ENCODE results near the gene CCS.

CCS gene

DNA sequence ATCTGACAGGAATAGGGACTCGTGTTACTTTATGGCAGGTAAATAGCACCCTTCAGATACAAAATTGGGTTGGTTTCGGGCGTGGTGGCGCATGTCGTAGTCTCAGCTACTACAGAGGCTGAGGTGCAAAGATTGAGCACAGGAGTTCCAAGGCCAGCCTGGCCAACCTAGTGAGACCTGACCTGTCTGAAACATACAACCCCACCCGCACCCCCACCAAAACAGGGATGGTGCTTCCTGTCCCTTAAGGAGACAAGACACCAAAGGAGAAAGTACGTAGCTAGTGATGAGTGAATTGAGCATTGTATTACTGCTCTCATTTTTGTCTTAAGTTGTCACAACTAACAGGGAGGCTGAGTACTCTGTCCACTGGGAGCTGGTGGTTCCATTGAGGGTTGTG lies 59.7 kb downstream of the CCS start:
- H3K4me1 ChIP-seq (ENCODE audit: control insufficient read depth, insufficient read depth, low read length) = no peaks in the 10 kb centered on the region
- H3K9me3 ChIP-seq (ENCODE audit: control insufficient read depth, insufficient read depth, low read depth, low read length) = no peaks in the 10 kb centered on the region
- TF ChIP-seq ZNF791 (tag by site-specific recombination; IDR thresholded peaks at IDR 0.05) (no peak), ZNF473 (tag by site-specific recombination; IDR thresholded peaks at IDR 0.05) (no peak), ZNF140 (tag by site-specific recombination; IDR thresholded peaks at IDR 0.05) (no peak), ZNF501 (tag by site-specific recombination; IDR thresholded peaks at IDR 0.05) (no peak), ZNF394 (tag by site-specific recombination; IDR thresholded peaks at IDR 0.05; ENCODE audit: borderline replicate concordance) (no peak), SP7 (tag by site-specific recombination; IDR thresholded peaks at IDR 0.05) (no peak), ZNF670 (tag by site-specific recombination; IDR thresholded peaks at IDR 0.05; ENCODE audit: low read depth) (no peak), ZNF221 (tag by site-specific recombination; IDR thresholded peaks at IDR 0.05; ENCODE audit: borderline replicate concordance) (no peak), ZNF521 (tag by site-specific recombination; IDR thresholded peaks at IDR 0.05) (no peak), ZNF416 (tag by site-specific recombination; IDR thresholded peaks at IDR 0.05) (no peak), FEZF1 (tag by site-specific recombination; IDR thresholded peaks at IDR 0.05) (no peak), KLF1 (tag by site-specific recombination; IDR thresholded peaks at IDR 0.05) (no peak), ZNF10 (tag by site-specific recombination; IDR thresholded peaks at IDR 0.05) (no peak), ZNF302 (tag by site-specific recombination; IDR thresholded peaks at IDR 0.05; ENCODE audit: low read depth) (no peak)
- TF ChIP-seq, protein P1, sequence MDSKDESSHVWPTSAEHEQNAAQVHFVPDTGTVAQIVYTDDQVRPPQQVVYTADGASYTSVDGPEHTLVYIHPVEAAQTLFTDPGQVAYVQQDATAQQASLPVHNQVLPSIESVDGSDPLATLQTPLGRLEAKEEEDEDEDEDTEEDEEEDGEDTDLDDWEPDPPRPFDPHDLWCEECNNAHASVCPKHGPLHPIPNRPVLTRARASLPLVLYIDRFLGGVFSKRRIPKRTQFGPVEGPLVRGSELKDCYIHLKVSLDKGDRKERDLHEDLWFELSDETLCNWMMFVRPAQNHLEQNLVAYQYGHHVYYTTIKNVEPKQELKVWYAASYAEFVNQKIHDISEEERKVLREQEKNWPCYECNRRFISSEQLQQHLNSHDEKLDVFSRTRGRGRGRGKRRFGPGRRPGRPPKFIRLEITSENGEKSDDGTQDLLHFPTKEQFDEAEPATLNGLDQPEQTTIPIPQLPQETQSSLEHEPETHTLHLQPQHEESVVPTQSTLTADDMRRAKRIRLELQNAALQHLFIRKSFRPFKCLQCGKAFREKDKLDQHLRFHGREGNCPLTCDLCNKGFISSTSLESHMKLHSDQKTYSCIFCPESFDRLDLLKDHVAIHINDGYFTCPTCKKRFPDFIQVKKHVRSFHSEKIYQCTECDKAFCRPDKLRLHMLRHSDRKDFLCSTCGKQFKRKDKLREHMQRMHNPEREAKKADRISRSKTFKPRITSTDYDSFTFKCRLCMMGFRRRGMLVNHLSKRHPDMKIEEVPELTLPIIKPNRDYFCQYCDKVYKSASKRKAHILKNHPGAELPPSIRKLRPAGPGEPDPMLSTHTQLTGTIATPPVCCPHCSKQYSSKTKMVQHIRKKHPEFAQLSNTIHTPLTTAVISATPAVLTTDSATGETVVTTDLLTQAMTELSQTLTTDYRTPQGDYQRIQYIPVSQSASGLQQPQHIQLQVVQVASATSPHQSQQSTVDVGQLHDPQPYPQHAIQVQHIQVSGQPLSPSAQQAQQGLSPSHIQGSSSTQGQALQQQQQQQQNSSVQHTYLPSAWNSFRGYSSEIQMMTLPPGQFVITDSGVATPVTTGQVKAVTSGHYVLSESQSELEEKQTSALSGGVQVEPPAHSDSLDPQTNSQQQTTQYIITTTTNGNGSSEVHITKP (tag by site-specific recombination; IDR thresholded peaks at IDR 0.05) = no peak
- TF ChIP-seq, protein P2, sequence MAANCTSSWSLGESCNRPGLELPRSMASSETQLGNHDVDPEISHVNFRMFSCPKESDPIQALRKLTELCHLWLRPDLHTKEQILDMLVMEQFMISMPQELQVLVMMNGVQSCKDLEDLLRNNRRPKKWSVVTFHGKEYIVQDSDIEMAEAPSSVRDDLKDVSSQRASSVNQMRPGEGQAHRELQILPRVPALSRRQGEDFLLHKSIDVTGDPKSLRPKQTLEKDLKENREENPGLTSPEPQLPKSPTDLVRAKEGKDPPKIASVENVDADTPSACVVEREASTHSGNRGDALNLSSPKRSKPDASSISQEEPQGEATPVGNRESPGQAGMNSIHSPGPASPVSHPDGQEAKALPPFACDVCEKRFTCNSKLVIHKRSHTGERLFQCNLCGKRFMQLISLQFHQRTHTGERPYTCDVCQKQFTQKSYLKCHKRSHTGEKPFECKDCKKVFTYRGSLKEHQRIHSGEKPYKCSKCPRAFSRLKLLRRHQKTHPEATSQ (tag by site-specific recombination; IDR thresholded peaks at IDR 0.05) = no peak
- TF ChIP-seq, protein P3, sequence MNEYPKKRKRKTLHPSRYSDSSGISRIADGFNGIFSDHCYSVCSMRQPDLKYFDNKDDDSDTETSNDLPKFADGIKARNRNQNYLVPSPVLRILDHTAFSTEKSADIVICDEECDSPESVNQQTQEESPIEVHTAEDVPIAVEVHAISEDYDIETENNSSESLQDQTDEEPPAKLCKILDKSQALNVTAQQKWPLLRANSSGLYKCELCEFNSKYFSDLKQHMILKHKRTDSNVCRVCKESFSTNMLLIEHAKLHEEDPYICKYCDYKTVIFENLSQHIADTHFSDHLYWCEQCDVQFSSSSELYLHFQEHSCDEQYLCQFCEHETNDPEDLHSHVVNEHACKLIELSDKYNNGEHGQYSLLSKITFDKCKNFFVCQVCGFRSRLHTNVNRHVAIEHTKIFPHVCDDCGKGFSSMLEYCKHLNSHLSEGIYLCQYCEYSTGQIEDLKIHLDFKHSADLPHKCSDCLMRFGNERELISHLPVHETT (tag by site-specific recombination; IDR thresholded peaks at IDR 0.05) = no peak
- TF ChIP-seq, protein P4, sequence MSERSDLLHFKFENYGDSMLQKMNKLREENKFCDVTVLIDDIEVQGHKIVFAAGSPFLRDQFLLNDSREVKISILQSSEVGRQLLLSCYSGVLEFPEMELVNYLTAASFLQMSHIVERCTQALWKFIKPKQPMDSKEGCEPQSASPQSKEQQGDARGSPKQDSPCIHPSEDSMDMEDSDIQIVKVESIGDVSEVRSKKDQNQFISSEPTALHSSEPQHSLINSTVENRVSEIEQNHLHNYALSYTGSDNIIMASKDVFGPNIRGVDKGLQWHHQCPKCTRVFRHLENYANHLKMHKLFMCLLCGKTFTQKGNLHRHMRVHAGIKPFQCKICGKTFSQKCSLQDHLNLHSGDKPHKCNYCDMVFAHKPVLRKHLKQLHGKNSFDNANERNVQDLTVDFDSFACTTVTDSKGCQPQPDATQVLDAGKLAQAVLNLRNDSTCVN (tag by site-specific recombination; optimal IDR thresholded peaks at IDR 0.05) = no peak
- peaks cover 24 to 45% of the 10 kb centered on the region in 2 experiments; a peak in 2 of 3 replicates for H3K36me3 ChIP-seq (ENCODE audit: control insufficient read depth in 2 of 2, insufficient read depth in 1 of 2, low read length in 2 of 2)
- CTCF ChIA-PET = interaction anchor here (1.2 kb wide), 1 partner anchor 73 kb away, joined by 6 read pairs; no protein-coding TSS in a partner anchor
- H3K4me3 ChIP-seq (ENCODE audit: low read depth, low read length) = no peak overlapping the region
- POLR2A ChIA-PET = interaction anchor here (0.9 to 1.6 kb wide), 3 partner anchors 8 to 24 kb away, joined by 3 to 8 read pairs (median 4); partner anchors contain the start of gene RBM4
- H3K27ac ChIP-seq (ENCODE audit: extremely low read depth, low read depth, low read length) = no peak overlapping the region

DNA sequence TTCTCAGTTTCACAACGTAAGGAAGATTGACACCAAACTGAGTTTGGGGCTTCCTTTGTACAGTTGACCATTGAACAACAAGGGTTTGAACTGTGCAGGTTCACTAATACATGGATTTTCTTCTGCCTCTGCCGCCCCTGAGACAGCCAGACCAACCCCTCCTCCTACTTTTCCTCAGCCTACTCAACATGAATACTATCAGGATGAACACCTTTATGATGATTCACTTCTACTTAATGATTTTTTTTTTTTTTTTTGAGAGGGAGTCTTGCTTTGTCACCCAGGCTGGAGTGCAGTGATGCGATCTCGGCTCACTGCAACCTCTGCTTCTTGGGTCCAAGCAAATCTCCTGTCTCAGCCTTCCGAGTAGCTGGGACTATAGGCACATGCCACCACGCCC lies 60.1 kb downstream of the CCS start:
- ChIA-PET POLR2A (interaction anchor here (1.3 to 1.8 kb wide), 3 partner anchors 9 to 25 kb away, joined by 4 to 8 read pairs (median 7); partner anchors contain the start of genes RBM4 and RBM4B), CTCF (interaction anchor here (0.6 to 0.8 kb wide), 4 partner anchors 11 to 1661 kb away, joined by 3 read pairs; no protein-coding TSS in a partner anchor)
- peaks cover 28 to 43% of the 10 kb centered on the region in 2 experiments; a peak in 2 of 3 replicates for H3K36me3 ChIP-seq (ENCODE audit: control insufficient read depth in 2 of 2, insufficient read depth in 1 of 2, low read length in 2 of 2)
- H3K27ac ChIP-seq (ENCODE audit: extremely low read depth, low read depth, low read length) = no peak overlapping the region
- no peak overlapping the region for H3K4me3 ChIP-seq (ENCODE audit: low read depth, low read length)
- TF ChIP-seq EGR2 (tag by site-specific recombination; IDR thresholded peaks at IDR 0.05; ENCODE audit: low read depth) (peak; percentile 26; the same call in 1 of the 2 replicates), ZFP69B (tag by site-specific recombination; IDR thresholded peaks at IDR 0.05) (no peak)
- H3K4me1 ChIP-seq (ENCODE audit: control insufficient read depth, insufficient read depth, low read length) = no peaks in the 10 kb centered on the region
- H3K9me3 ChIP-seq (ENCODE audit: control insufficient read depth, insufficient read depth, low read depth, low read length) = no peaks in the 10 kb centered on the region
